ENCODE measurements around the gene PTGR1. TPM values are rescaled to one million over a fixed set of nuclear protein-coding genes. Genes with fewer than 3 reads are reported as not detected.

Gene PTGR1
- total RNA-seq, 3 donors from 2014 or later: 30.0 to 87.1 (median 68.2) TPM

DNA sequence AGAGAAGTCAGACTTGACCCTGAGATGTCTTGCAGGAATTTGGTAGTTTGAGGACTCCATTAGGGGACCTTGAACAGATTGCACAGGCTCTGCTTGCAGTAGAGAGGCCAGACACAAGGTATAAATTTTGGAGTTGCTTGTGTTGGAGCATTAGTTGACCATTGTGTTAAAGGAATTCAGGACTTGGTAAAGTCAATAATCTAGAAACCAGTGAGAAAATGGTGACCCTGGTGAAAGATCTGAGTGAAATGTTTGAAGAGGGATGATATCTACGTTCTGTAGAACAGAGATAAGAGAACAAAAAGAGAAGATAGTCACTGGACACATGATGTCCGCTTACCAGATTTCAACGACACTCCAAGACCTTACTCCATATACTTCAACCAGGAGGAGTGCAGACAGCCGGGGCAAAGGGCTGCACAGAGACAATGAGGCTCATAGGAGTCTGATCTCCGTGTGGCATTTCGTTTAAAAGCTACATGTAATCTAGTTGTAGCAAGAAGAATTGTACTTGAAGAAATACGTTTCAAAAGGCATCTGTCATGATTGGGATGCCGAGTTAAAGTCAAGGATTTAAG, 44.8 kb upstream of the PTGR1 start:
- no peak for DNase-seq (ENCODE audit: low spot score in 2 of 2)
- no peak overlapping the region for H3K4me3 ChIP-seq
- H3K27ac ChIP-seq: no peak overlapping the region
- TF ChIP-seq, protein P1, sequence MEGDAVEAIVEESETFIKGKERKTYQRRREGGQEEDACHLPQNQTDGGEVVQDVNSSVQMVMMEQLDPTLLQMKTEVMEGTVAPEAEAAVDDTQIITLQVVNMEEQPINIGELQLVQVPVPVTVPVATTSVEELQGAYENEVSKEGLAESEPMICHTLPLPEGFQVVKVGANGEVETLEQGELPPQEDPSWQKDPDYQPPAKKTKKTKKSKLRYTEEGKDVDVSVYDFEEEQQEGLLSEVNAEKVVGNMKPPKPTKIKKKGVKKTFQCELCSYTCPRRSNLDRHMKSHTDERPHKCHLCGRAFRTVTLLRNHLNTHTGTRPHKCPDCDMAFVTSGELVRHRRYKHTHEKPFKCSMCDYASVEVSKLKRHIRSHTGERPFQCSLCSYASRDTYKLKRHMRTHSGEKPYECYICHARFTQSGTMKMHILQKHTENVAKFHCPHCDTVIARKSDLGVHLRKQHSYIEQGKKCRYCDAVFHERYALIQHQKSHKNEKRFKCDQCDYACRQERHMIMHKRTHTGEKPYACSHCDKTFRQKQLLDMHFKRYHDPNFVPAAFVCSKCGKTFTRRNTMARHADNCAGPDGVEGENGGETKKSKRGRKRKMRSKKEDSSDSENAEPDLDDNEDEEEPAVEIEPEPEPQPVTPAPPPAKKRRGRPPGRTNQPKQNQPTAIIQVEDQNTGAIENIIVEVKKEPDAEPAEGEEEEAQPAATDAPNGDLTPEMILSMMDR (IDR thresholded peaks at IDR 0.05): no peak
- no peak for TF ChIP-seq POLR2AphosphoS5 (IDR thresholded peaks at IDR 0.05)
- TF ChIP-seq POLR2A (IDR thresholded peaks at IDR 0.05): no peak
- no peaks in the 10 kb centered on the region for H3K9me3 ChIP-seq
- no peaks in the 10 kb centered on the region for H3K27me3 ChIP-seq
- intact Hi-C loops (cut with DNase I; ENCODE audit: low total_unique reads): no loop called here
- H3K36me3 ChIP-seq: no peaks in the 10 kb centered on the region
- H3K4me1 ChIP-seq: no peaks in the 10 kb centered on the region

DNA sequence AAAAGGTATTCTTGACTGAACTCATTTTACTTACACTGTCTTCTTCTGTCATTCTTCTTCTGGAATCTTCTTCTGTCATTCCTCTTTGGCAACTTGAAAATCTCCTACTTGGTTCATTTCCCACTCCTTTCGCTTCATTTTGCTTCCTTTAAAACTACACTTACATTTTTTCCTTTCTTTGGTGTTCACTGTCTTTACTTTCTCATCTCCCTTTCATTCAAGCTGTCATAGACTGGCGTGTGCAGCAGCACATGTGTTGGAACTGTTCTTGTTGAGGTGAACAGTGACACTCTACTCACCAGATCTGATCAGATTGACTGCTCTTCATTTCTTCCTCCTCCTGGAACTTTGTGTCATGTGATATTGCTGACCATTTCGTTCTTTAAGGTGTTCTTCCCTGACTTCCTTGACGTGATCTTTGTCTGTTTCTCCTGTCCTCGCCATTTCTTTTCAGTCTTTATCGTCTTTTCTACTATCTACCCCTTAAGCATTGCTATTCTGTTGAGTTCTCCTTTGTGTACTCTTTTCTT, 38.0 kb upstream of the PTGR1 start:
- intact Hi-C loops (cut with DNase I; ENCODE audit: low total_unique reads): no loop called here
- H3K27me3 ChIP-seq: no peaks in the 10 kb centered on the region
- no peaks in the 10 kb centered on the region for H3K9me3 ChIP-seq
- no peaks in the 10 kb centered on the region for H3K4me1 ChIP-seq
- H3K36me3 ChIP-seq: no peaks in the 10 kb centered on the region
- H3K4me3 ChIP-seq: no peak overlapping the region
- H3K27ac ChIP-seq: peak overlapping the region in 1 of 2 donors; percentile 17
- TF ChIP-seq, protein P1 (IDR thresholded peaks at IDR 0.05): no peak
- TF ChIP-seq POLR2AphosphoS5 (IDR thresholded peaks at IDR 0.05) (no peak), POLR2A (IDR thresholded peaks at IDR 0.05) (no peak)
- no peak for DNase-seq (ENCODE audit: low spot score in 2 of 2)

DNA sequence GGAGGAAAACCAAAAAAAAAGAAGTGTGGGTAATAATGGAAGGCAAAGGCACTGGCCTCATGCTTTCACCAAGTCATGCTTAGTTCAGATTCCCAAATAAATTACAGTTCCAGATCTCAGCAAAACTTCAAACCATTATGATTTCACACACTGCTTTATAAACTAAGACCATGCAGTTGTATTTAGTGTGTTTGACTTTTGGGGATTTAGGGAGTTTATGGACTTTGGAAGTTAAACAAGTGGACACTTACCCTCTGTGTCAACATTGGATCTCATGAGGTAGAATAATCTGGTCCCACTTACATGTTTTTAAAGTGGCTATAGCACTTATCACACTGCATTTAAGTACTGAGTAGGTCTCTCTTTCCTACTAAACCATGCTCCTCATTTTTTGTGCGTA, 35.4 kb upstream of the PTGR1 start:
- Histone ChIP-seq H3K27ac (no peak overlapping the region), H3K4me1 (no peaks in the 10 kb centered on the region), H3K9me3 (no peaks in the 10 kb centered on the region), H3K4me3 (no peak overlapping the region), H3K36me3 (no peaks in the 10 kb centered on the region), H3K27me3 (no peaks in the 10 kb centered on the region)
- DNase-seq (ENCODE audit: low spot score in 2 of 2): no peak
- intact Hi-C loops (cut with DNase I; ENCODE audit: low total_unique reads): no loop called here
- TF ChIP-seq, protein P1 (IDR thresholded peaks at IDR 0.05): no peak
- TF ChIP-seq POLR2A (IDR thresholded peaks at IDR 0.05) (no peak), POLR2AphosphoS5 (IDR thresholded peaks at IDR 0.05) (no peak)

DNA sequence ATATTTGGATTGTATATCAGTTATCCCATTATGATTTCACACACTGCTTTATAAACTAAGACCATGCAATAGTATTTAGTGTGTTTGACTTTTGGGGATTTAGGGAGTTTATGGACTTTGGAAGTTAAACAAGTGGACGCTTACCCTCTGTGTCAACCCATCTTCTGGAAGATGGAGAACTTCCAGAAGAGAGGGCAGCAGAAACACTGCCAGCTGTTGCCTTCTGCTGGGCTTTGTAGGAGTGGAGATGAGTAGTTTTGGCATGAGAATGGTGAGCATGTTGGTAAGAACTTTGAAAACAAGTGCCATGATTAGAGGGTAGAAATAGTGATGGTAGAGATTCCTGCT, 33.9 kb upstream of the PTGR1 start:
- no peaks in the 10 kb centered on the region for H3K4me1 ChIP-seq
- no peak overlapping the region for H3K27ac ChIP-seq
- H3K27me3 ChIP-seq: no peaks in the 10 kb centered on the region
- intact Hi-C loops (cut with DNase I; ENCODE audit: low total_unique reads): no loop called here
- H3K9me3 ChIP-seq: no peaks in the 10 kb centered on the region
- no peak for DNase-seq (ENCODE audit: low spot score in 2 of 2)
- TF ChIP-seq POLR2AphosphoS5 (IDR thresholded peaks at IDR 0.05) (no peak), POLR2A (IDR thresholded peaks at IDR 0.05) (no peak)
- TF ChIP-seq, protein P1 (IDR thresholded peaks at IDR 0.05): no peak
- H3K36me3 ChIP-seq: no peaks in the 10 kb centered on the region
- H3K4me3 ChIP-seq: peak overlapping the region in 1 of 3 donors; percentile 92

DNA sequence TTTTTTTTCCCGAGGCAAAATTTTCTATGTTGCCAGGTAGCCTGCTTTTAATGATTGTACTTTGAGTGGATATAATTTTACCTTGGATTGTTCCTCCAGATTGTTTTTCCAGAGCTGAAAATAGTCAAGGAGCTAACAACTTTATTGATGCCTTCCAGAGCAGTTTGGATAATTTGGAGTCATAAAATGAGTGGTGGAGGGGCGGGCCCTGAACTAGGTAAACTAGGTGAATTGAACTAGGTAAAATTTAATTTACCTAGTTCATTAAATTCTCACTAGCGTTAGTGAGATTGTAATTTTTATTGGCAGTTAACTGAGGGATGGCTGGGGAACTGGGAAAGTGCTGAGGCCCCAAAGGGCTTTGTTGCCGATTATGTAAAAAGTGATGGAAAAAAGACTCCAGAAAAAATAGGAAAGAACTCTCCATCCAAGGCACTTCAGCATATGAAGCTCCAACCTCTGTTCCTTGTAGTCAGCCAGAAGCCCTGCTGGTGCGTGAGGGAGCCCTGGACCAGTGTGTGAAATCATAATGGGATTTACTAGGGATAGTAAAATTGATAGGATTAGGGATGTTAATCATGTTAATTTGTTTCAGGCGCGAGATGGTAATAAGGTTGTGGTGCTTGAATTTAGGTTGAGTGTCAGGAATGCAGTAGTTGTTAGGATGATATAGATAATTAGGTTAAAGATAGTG, 33.4 kb upstream of the PTGR1 start:
- no peaks in the 10 kb centered on the region for H3K9me3 ChIP-seq
- H3K27me3 ChIP-seq: no peaks in the 10 kb centered on the region
- no peaks in the 10 kb centered on the region for H3K36me3 ChIP-seq
- no peak overlapping the region for H3K27ac ChIP-seq
- DNase-seq (ENCODE audit: low spot score in 2 of 2): no peak
- no peaks in the 10 kb centered on the region for H3K4me1 ChIP-seq
- peak overlapping the region in 2 of 3 donors; percentile 92 to 97 for H3K4me3 ChIP-seq
- intact Hi-C loops (cut with DNase I; ENCODE audit: low total_unique reads): no loop called here
- no peak for TF ChIP-seq POLR2A (IDR thresholded peaks at IDR 0.05)
- no peak for TF ChIP-seq POLR2AphosphoS5 (IDR thresholded peaks at IDR 0.05)
- TF ChIP-seq, protein P1 (IDR thresholded peaks at IDR 0.05): no peak

All from breast epithelium (tissue), 4 donors.